KOPT-K1 (cell line): Measurements from ENCODE around the gene CHN2.

Source experiments
- H3K27ac ChIP-seq: fragments of 200-600 bp; sonication (generic); 2 replicates; pipeline ENCODE4 v1.5.1; 2016; ENCODE audit warnings: antibody characterized with exemption, mild to moderate bottlenecking, low read depth, low read length; ENCODE audit not compliant: poor library complexity, severe bottlenecking
- H3K36me3 ChIP-seq: fragments of 200-600 bp; sonication (generic); 2 replicates; pipeline ENCODE4 v1.5.1; 2017; ENCODE audit warnings: antibody characterized with exemption, mild to moderate bottlenecking, low read length, moderate library complexity; ENCODE audit not compliant: insufficient read depth
- H3K9me3 ChIP-seq: fragments of 200-600 bp; sonication (generic); 2 replicates; pipeline ENCODE4 v1.5.1; 2017; ENCODE audit warnings: antibody characterized with exemption, low read length, mild to moderate bottlenecking; ENCODE audit not compliant: insufficient read depth, poor library complexity, severe bottlenecking

The CHN2 gene

GRCh38 chr7:29274146-29275017, 79.8 kb downstream of the CHN2 start:
- no peaks in the 10 kb centered on the region for H3K9me3 ChIP-seq
- H3K36me3 ChIP-seq, result no peaks in the 10 kb centered on the region
- H3K27ac ChIP-seq, result peak overlapping the region; percentile 88

- no peaks in the 10 kb centered on the region for H3K36me3 ChIP-seq
- H3K27ac ChIP-seq, result peak overlapping the region; percentile 88
- H3K9me3 ChIP-seq, result no peaks in the 10 kb centered on the region
Measured at GRCh38 chr7:29275018-29275318, 80.4 kb downstream of the CHN2 start.

- Histone ChIP-seq H3K36me3 (no peaks in the 10 kb centered on the region), H3K27ac (peak overlapping the region; percentile 88), H3K9me3 (no peaks in the 10 kb centered on the region)
Measured at GRCh38 chr7:29275493-29275892, 80.9 kb downstream of the CHN2 start.

GRCh38 chr7:29276199-29276598, 81.6 kb downstream of the CHN2 start:
- no peaks in the 10 kb centered on the region for H3K36me3 ChIP-seq
- H3K9me3 ChIP-seq, result no peaks in the 10 kb centered on the region
- peak overlapping the region; percentile 88 for H3K27ac ChIP-seq

GRCh38 chr7:29276806-29277205, 82.2 kb downstream of the CHN2 start:
- Histone ChIP-seq H3K27ac (peak overlapping the region; percentile 88), H3K9me3 (no peaks in the 10 kb centered on the region), H3K36me3 (no peaks in the 10 kb centered on the region)

GRCh38 chr7:29277436-29278215, 83.1 kb downstream of the CHN2 start:
- Histone ChIP-seq H3K9me3 (no peaks in the 10 kb centered on the region), H3K36me3 (no peaks in the 10 kb centered on the region), H3K27ac (peak overlapping the region; percentile 88)

GRCh38 chr7:29278337-29279069, 83.9 kb downstream of the CHN2 start:
- Histone ChIP-seq H3K36me3 (no peaks in the 10 kb centered on the region), H3K27ac (peak overlapping the region; percentile 88), H3K9me3 (no peaks in the 10 kb centered on the region)

- Histone ChIP-seq H3K36me3 (no peaks in the 10 kb centered on the region), H3K27ac (peak overlapping the region; percentile 84)
Measured at GRCh38 chr7:29281782-29282541, 87.4 kb downstream of the CHN2 start.

GRCh38 chr7:29282819-29283414, 88.3 kb downstream of the CHN2 start:
- Histone ChIP-seq H3K36me3 (no peaks in the 10 kb centered on the region), H3K9me3 (no peaks in the 10 kb centered on the region), H3K27ac (peak overlapping the region; percentile 84)

More at GRCh38 chr7:29281782-29282541, 87.4 kb downstream of the CHN2 start:
- H3K9me3 ChIP-seq, result no peaks in the 10 kb centered on the region

- Histone ChIP-seq H3K9me3 (no peaks in the 10 kb centered on the region), H3K36me3 (no peaks in the 10 kb centered on the region), H3K27ac (peak overlapping the region; percentile 96)
Measured at GRCh38 chr7:29284696-29285443, 90.3 kb downstream of the CHN2 start.

GRCh38 chr7:29285444-29285793, 90.8 kb downstream of the CHN2 start:
- Histone ChIP-seq H3K36me3 (no peaks in the 10 kb centered on the region), H3K27ac (peak overlapping the region; percentile 96), H3K9me3 (no peaks in the 10 kb centered on the region)

GRCh38 chr7:29285861-29286260, 91.3 kb downstream of the CHN2 start:
- peak overlapping the region; percentile 96 for H3K27ac ChIP-seq
- H3K36me3 ChIP-seq, result no peaks in the 10 kb centered on the region
- H3K9me3 ChIP-seq, result no peaks in the 10 kb centered on the region

- Histone ChIP-seq H3K36me3 (no peaks in the 10 kb centered on the region), H3K27ac (peak overlapping the region; percentile 96), H3K9me3 (no peaks in the 10 kb centered on the region)
Measured at GRCh38 chr7:29287366-29287765, 92.8 kb downstream of the CHN2 start.
